Measurements from ENCODE around the gene DHRS4L2. TPM values are rescaled to one million over a fixed set of nuclear protein-coding genes. Genes with fewer than 3 reads are reported as not detected.
"Not testable (repeated sequence)": the region's sequence is repeated elsewhere in the genome, so short reads cannot be mapped to it uniquely, and the experiment has no call there.

Gene DHRS4L2
- total RNA-seq, 1 donor from 2014 or later, result 23.0 TPM

DNA sequence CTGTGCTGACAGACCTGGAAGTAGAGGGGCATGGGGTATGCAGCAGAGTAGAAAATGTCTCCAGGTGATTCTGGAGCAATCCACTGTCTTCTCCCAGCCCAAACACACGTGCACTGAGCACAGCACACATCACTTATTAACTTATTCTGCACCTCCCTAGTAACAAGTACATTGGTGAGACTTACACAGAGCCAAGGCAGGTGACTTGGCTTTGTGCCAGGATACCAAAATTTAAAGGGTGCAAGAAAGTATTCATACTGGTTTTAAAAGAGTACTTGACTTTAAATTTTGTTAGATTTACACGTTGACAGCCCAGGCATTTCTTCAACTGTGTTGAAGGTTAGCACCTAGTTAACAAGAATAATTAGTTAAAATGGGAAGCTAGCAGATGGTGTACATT is 52.0 kb downstream of the DHRS4L2 start:
- intact Hi-C loops (cut with DNase I), result no loop called here
- no peak for DNase-seq (ENCODE audit: low spot score)
- no peak for ATAC-seq

DNA sequence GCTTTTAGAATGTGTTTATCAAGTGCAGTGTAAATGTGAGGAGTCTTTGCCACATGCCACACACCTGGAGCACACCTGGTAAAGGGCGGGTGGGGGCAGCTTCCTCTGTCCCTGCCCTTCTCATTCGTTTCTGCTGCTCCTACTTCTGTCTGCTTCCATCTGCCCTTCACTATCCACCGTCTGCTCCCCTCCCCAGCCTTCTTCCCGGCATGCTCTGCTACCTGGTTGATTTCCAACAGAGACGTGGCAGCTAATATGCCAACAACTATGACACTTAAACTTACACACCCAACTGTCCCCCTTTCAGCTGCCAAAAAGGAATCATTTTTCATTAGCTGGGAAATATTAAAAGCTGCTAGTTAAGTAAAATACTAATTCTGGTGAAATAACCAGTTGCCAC is 54.0 kb downstream of the DHRS4L2 start:
- DNase-seq (ENCODE audit: low spot score) (no peak), ATAC-seq (no peak)
- intact Hi-C loops (cut with DNase I), result no loop called here

GRCh38 chr14:24049002-24049401 is 60.3 kb downstream of the DHRS4L2 start:
- DNase-seq (ENCODE audit: low spot score); intact Hi-C loops (cut with DNase I); ATAC-seq: not testable (repeated sequence)

DNA sequence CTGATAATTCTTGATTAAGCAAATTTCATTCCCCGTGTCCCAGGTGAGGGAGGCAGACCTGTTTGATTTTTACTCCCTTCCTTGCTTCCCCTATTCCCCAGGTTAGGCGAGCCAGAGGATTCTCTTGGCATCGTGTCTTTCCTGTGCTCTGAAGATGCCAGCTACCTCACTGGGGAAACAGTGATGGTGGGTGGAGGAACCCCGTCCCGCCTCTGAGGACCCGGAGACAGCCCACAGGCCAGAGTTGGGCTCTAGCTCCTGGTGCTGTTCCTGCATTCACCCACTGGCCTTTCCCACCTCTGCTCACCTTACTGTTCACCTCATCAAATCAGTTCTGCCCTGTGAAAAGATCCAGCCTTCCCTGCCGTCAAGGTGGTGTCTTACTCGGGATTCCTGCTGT is 62.0 kb downstream of the DHRS4L2 start:
- DNase-seq (ENCODE audit: low spot score); intact Hi-C loops (cut with DNase I); ATAC-seq: not testable (repeated sequence)

GRCh38 chr14:24051176-24051788 is 62.6 kb downstream of the DHRS4L2 start:
- ATAC-seq (peak; percentile 22), DNase-seq (ENCODE audit: low spot score) (no peak)
- intact Hi-C loops (cut with DNase I), result no loop called here

DNA sequence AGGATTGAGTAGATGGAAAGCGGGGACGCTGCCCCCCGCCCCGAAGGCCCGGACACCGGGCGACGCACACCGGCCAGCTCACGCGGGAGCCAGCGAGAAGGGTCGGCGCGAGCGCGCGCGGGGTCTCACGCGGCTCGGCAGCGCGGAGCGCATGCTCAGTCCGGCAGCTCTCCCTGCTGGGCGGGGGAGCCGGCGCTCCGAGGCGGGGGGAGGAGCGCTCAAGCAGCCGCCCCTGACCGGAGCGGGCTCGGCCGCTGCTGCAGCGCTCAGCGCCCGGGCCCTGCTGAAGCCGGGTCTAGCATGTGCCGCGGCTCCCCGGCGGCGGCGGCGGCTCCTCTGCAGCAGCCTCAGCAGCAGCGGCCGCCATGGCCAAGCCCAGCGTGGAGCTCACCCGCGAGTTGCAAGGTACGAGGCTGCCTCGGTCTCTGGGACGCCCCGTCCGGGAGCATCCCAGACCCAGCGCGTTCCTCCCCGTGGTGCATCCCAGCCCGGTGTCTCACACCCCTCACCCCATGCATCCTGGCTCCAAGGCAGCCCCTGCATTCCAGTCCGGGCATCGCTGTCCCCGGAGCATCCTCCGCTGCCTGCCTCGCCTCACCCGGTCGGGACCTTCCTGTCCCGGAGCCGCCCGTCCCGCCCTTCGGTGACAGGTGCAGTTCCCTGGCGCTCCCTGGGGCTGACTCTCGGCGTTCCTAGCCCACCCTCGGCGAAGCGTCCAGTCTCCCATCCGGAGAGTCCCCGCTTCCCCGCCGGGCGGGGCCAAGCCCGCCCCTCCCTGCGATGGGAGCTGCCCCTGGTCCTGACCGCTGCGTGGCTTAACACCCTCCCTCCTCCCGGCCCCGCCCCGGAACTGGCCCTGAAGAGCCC is 63.3 kb downstream of the DHRS4L2 start, which contains the start of gene CARMIL3:
Gene CARMIL3, plus strand, starts transcription at position 221 of the 867 bp plus-strand sequence. Its CDS starts 145 bp downstream, at position 366.
- intact Hi-C loops (cut with DNase I), result no loop called here
- peak; percentile 86 for ATAC-seq
- no peak for DNase-seq (ENCODE audit: low spot score)

DNA sequence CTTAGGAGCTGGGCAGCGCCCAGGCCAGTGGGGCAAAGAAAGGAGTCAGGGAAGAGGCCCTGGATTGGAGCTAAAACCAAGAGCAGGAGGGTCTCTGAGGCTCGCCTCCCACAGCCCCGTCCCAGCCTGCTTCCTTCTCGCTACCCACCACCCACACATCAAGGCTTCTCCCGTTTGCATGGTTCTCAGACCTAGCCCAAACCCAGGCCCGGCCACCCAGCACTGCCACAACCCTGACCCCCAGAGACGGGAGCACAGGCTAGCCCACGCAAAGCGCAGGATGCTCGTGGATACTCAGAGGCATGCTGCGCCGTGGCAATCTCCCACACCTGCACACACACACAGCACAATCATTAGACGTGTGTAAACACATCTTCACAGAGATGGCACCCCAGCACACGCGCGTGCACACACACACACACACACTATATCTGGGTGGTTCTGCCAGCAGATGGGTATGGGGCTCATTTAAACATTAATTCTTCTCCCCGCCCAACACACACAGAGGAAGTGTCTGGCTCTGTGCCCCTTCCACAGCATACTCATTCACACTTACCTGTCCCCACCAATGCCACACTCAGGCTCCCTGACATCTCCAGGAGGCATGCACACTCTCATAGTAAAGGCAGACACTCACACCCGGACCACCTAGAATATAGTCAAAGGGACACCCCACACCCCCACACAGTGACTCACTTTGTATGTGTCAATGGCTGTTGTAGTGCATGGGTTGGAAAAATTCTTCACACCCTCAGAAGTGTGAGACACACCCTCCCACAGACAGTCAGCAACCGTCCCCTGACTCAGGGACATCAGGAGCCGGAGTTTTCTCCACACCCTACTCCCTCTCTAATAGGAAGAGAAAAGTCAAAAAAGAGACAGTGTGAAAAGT is 64.2 kb downstream of the DHRS4L2 start:
- no peak for ATAC-seq
- DNase-seq (ENCODE audit: low spot score), result peak; percentile 15
- intact Hi-C loops (cut with DNase I), result no loop called here

DNA sequence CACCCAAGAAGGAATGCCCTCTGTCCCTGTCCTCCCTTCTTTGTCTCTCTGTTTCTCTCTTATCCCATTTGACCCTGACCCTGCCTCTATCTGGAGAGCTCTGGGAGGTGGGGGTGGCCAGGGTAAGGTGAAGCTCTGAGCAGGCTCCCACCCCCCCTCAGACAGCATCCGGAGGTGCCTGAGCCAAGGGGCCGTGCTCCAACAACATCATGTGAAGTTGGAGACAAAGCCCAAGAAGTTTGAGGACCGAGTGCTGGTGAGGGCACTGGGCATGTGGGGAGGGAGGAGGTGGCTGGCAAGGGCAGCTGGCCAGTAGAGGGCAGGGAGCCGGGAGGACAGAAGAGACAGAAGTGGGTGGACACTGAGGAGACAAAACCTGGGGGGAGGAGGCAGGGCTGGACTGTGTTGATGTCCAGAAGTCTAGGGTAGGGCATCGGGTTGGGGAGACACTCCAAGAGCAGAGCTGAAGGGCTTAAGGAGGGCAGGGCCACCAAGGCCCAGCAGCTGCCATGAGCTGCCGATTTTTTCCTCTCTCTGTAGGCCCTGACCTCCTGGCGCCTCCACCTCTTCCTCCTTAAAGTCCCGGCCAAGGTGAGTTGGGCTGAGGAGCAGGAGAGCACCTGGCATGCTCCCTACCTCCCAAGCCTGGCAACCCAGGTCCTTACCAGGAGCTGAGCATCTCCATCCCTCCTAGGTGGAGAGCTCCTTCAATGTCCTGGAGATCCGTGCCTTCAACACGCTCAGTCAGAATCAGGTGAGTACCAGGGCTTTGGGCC is 65.0 kb downstream of the DHRS4L2 start:
- no peak for ATAC-seq
- DNase-seq (ENCODE audit: low spot score), result peak; percentile 47
- intact Hi-C loops (cut with DNase I), result no loop called here

GRCh38 chr14:24054324-24054641 is 65.6 kb downstream of the DHRS4L2 start:
- DNase-seq (ENCODE audit: low spot score), result no peak
- intact Hi-C loops (cut with DNase I), result no loop called here
- no peak for ATAC-seq

DNA sequence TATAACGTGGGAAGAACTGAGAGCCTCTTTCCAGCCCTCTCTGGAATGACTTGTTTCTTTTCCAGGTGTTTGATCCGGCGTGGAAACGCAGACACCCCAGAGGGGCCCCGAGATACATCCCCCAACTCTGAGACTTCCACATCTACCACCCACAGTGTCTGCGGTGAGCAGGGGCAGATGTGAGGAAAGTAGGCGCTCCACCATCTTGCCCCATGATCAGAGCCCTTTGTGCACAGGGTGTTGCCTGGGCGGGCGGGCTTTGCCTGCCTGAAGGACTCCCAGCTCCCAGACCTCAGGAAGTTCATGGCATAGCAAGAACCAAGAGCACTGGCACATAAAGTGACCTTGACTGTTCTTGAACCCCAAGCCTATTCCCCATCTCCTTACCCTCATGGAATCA is 65.9 kb downstream of the DHRS4L2 start:
- DNase-seq (ENCODE audit: low spot score), result no peak
- intact Hi-C loops (cut with DNase I), result loop anchor here (5.0 kb wide), 1 partner anchor 43 kb away; no protein-coding TSS in a partner anchor
- no peak for ATAC-seq

Other genes starting within 250 kb of the DHRS4L2 start
- gene DHRS4, start 35.2 kb upstream of the DHRS4L2 start, total RNA-seq, result 24.3 TPM
- 0.58 TPM for gene CARMIL3, start 63.1 kb downstream of the DHRS4L2 start, total RNA-seq
- gene CPNE6, start 82.6 kb downstream of the DHRS4L2 start, total RNA-seq, result not detected
- 11.9 TPM for gene PCK2, start 105.4 kb downstream of the DHRS4L2 start, total RNA-seq
- gene DCAF11, start 125.8 kb downstream of the DHRS4L2 start, total RNA-seq, result 47.6 TPM
- 2.9 TPM for gene NRL, start 126.0 kb downstream of the DHRS4L2 start, total RNA-seq
- gene FITM1, start 141.7 kb downstream of the DHRS4L2 start, total RNA-seq, result 0.76 TPM
- 116 TPM for gene PSME1, start 147.3 kb downstream of the DHRS4L2 start, total RNA-seq
- 14.8 TPM for gene EMC9, start 152.7 kb downstream of the DHRS4L2 start, total RNA-seq
- 77.7 TPM for gene PSME2, start 157.7 kb downstream of the DHRS4L2 start, total RNA-seq
- gene RNF31, start 158.6 kb downstream of the DHRS4L2 start, total RNA-seq, result 61.5 TPM
- gene IRF9, start 172.3 kb downstream of the DHRS4L2 start, total RNA-seq, result 107 TPM
- 20.9 TPM for gene REC8, start 183.2 kb downstream of the DHRS4L2 start, total RNA-seq
- 17.7 TPM for gene IPO4, start 199.9 kb downstream of the DHRS4L2 start, total RNA-seq
- gene TM9SF1, start 206.5 kb downstream of the DHRS4L2 start, total RNA-seq, result 40.8 TPM
- gene TSSK4, start 216.8 kb downstream of the DHRS4L2 start, total RNA-seq, result not detected
- gene CHMP4A, start 224.6 kb downstream of the DHRS4L2 start, total RNA-seq, result 56.4 TPM
- gene MDP1, start 227.1 kb downstream of the DHRS4L2 start, total RNA-seq, result 13.8 TPM
- gene NEDD8, start 243.4 kb downstream of the DHRS4L2 start, total RNA-seq, result 132 TPM
- gene GMPR2, start 244.0 kb downstream of the DHRS4L2 start, total RNA-seq, result 52.0 TPM

Data from sciatic nerve (tissue), 2 donors.